Raji (cell line): ENCODE measurements around the gene STXBP1.

Experiments
- POLR2A ChIP-seq: IDR thresholded peaks from 2 replicates; pipeline ENCODE4 v1.6.1; 2011; ENCODE audit warnings: low read depth, low read length, control low read depth; ENCODE audit not compliant: insufficient read depth

STXBP1 gene

DNA sequence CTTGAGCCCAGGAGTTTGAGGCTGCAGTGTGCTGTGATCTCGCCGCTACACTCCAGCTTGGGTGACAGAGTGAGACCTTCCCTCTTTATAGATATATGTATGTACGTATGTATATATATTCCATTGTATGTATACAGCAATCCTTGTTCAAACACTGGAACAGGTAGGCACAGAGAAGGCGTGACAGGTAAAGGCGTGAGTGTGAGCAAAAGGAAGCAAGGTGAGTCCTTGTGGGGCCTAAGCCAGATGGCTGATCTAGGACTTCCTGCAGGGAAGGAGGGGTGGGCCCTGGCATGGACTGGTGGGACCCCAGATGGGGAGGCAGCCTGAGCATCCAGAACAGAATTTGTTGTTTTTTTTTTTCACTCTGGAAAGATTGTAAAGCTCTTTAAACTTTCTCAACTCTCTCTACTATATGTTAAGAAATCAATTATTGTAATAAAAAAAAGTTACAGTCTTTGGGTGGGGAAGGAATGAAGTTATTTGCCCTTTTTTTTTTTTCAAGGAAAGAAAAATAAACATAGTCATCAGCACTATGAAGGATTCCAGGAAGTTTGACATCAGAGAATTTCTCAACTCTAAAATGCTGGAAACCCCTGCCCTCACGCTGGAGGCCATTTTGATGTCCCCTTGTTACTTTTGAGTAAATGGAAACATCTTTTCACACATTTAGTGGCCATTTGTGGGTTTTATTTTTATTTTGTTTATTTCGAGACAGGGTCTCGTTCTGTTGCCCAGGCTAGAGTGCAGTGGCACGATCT is 38.9 kb upstream of the STXBP1 start:
- TF ChIP-seq POLR2A, result no peak

DNA sequence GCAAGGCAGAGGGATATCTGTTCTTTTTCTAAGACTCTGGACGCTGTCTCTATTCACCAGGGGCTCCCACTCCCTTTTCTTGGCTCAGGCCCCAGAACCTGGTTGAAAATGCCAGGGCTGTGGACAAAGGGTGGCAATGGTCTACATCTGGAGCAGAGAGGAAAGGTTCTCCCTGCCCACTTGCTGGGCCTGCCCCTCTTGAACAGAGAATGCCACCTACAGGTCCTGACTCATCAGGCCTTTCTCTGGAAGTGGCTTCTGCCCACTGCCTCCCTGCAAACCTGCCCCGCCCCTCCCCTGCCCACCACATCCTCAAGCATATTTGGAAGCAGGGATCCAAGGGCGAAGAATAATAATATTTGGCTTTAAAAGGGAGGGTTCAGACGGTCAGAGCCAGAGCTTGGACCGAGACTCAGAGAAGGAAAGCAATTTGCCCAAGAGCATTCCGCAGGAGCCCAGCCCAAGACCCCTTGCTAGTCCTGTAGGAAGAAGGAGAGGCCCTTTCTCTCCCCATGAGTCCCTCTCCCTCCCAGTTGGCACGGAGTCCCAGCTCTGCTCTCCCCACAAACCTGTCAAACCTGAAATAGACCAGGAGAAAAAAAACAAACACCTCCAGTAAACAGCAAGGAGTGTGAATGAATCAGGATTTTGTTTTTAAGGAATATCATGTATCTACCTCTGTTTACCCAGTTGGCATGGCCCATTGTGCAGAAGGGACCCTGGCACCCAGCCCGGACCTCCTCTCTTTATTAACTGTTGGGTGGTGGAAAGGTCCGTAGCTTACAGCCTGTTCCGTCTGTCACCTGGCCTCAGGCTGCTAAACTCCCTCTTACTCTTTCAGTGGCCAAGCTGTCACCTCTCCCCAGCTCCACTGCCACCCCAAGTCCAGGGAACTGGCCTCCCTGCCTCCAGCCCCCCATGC is 37.7 kb upstream of the STXBP1 start:
- no peak for TF ChIP-seq POLR2A

DNA sequence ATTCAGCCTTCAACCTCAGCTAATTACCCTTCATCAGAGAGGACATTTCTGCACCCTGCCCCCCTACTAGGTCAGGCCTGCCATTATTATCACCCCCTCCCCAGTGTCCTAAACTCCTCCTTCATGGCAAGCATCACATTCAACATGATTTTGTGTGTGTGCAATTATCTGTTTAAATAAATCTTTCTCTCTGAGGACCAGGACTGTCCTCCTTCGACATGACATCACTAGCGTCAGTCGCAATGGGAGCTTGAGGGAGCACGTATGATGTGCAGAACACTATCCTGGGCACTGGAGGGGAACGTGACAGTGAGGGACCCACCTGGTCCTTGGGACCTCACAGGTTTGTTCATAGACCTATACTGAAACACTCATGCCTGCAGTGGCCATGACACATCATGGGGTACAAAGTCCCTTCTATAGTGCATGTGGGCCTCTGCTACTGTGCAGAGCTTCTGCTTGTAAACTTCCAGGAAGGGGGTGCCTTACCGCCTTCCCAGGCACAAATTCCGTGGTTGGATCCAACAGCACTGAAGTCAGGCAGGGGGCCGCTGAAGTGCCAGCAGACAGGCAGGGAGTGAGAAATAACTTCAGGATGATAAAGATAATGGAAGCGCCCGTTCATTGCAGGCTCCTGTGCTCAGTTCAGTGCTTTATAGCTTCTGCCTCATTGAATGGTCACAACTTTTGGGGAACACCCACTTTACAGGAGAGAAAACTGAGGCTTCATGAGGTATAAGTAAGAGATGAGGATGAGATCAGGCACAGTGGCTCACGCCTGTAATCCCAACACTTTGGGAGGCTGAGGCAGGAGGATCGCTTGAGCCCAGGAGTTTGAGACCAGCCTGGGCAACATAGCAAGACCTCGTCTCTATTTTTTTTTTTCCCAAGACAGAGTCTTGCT is 36.0 kb upstream of the STXBP1 start:
- no peak for TF ChIP-seq POLR2A

DNA sequence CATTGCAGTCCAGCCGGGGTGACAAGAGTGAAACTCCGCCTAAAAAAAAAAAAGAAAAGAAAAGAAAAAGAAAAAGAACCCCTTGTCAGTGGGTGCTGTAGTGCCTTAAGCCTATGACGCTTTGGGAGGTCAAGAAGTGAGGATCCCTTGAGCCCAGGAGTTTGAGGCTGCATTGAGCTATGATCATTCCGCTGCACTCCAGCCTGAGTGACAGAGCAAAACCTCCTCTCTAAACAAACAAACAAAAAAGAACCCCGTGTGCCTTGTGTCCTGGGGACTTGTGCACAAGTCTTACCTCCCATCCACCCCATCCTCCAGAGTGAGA is 33.5 kb upstream of the STXBP1 start:
- TF ChIP-seq POLR2A, result no peak

DNA sequence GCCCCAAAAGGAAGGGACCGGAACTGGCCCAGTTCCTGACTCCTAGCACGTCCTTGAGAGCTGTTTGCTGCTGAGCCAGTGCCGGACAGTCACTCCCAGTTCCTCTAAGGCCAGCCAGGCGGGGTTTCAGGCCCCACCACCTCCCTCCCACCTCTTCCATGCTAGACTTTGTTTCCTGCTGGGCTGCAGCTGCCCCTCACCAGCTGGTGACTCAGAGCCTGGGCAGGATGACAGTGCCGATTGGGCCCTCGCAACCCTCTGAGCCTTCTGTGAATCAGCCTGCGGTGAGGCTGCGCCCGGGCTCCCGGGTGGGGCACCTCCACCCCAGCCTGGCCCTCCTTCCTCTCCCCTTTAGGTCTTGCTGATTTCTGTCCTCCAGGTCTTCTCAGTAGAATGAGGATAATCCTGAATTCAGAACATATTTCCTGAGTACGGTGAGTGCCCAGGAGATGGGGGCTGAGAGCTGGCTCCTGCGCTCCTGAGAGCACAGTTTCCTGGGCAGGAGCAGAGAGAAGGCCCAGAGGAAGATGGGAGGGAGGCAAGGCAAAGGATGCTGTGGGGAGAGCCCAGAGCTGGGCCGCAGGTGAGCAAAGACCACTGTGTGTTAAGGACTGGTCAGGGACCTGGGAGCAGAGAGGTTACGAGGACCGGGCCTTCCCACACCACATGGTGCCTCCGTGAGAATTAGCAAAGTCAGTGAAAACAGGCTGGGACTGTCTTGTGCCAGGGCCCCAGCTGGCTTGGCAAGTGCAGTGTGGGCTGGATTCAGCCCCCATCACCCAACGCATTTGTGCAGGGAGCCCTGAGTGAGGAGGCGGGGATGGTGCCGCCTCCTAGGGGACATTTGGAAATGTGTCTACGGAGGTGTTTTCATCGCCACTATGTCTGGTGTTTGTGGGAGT is 32.9 kb upstream of the STXBP1 start:
- TF ChIP-seq POLR2A, result no peak

DNA sequence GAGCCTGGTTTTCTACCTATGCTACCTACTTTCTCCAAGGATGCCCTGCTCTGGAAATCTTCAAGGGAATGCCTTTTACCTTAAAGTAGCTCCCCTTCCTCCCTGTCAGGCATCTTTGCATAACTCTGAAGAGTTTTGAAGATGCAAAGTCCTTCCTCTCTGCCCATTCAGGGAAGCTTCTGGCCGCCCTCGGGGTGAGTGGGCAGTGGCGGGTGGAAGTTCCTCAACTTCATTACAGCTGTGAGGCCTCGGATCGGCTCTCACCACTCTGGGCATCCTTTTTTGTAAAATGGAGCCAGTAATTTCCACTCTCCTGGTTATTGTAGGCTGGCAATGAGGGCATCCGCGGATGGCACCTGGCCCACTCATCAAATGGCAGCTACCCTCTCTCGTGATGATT is 31.7 kb upstream of the STXBP1 start:
- TF ChIP-seq POLR2A, result no peak

DNA sequence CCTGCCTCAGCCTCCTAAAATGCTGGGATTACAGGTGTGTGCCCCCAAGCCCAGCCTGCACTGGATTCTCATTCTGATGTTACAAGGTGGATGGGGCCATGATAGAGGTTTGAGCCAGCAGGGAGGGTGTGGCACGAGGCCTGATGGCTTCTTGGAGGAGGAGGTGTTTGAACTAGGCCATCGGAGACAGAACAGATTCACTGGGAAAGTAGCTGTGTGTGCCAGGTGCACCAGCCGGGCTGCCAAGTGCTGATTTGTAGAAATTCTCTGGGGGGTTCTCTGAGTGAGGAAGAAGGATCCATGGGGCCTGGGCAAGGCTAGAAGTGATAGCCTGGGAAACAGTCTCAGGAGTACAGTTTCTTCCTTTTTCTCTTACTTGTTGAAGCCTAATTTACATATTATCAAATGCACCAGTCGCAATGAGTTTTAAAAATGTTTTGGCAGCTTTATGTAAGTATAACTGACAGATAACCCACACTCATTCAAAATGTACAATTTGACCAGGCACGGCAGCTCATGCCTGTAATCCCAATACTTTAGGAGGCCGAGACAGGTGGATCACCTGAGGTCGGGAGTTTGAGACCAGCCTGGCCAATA is 31.1 kb upstream of the STXBP1 start:
- TF ChIP-seq POLR2A, result no peak

DNA sequence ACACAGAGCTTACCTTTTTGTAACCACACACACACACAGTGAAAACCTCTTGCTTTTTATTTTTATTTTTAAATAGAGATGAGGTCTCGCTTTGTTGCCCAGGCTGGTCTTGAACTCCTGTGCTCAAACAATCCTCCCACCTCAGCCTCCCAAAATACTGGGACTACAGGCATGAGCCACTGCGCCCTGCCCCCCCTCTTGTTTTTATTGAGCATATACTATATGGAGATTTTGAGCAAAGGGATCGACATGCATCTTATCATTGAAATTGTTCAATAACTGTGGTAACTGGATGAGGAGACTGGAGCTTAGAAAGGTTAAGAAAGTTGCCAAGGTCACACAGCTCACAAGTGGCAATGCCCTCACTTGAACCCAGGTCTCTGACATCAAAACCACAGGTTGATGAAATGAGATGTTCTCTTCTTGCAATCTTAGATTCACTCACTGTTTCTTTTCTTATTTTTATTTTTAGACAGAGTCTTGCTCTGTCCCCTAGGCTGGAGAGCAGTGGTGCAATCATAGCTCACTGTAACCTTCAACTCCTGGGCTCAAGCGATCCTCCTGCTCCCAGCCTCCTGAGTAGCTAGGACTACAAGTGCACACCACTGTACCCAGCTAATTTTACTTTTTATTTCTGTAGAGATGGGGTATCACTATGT is 26.8 kb upstream of the STXBP1 start:
- no peak for TF ChIP-seq POLR2A

DNA sequence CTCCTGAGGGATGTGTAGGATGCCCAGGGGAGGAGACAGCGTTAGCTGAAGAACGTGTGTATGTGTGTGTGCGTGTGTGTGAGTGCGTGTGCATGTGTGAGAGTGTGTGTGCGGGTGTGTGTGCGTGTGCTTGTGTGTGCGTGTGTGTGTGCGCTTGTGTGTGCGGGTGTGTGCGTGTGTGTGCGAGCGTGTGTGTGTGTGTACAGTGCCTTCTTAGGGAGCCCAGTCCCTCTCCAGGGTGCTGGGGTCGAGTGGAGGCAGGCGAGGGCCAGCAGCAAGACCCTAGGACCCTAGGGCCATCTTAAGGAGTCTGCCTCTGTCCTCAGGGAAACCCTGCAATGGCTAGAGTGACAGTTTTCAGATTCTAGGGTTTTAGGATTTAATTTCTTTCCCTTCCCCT is 26.0 kb upstream of the STXBP1 start:
- no peak for TF ChIP-seq POLR2A

DNA sequence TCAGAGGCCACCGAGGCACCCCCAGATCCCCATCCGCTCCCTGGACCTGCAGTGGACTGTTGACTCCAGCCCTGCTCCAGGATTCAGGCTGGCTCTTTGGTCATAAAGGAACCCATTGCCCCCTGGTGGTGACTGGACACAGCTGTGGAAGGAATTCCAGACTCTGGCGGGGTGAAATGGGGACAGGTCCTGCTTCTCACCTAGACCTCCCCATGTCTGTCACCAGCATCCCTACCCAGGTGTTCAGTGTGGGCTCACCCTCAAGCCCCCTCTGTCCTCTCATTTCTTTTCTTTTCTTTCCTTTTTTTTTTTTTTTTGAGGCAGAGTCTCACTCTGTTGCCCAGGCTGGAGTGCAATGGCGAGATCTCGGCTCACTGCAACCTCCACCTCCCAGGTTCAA is 25.5 kb upstream of the STXBP1 start:
- no peak for TF ChIP-seq POLR2A

DNA sequence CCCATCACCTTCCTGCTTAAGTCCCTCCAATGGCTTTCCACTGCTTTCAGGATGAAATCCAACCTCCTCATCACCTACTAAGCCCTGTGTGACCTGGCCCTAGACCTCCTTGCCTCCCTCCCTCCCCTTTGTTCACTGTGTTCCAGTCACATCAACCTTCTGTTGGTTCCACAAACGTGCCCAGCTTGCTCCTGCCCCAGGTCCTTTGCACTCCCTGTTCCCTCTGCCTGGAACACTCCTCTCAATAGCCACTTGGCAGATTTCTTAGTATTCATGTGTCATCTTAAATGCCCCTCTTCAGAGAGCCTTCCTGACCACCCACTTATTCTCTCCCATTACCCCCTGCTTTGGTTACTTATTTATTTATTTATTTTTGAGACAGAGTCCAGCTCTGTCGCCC is 24.1 kb upstream of the STXBP1 start:
- TF ChIP-seq POLR2A, result no peak

DNA sequence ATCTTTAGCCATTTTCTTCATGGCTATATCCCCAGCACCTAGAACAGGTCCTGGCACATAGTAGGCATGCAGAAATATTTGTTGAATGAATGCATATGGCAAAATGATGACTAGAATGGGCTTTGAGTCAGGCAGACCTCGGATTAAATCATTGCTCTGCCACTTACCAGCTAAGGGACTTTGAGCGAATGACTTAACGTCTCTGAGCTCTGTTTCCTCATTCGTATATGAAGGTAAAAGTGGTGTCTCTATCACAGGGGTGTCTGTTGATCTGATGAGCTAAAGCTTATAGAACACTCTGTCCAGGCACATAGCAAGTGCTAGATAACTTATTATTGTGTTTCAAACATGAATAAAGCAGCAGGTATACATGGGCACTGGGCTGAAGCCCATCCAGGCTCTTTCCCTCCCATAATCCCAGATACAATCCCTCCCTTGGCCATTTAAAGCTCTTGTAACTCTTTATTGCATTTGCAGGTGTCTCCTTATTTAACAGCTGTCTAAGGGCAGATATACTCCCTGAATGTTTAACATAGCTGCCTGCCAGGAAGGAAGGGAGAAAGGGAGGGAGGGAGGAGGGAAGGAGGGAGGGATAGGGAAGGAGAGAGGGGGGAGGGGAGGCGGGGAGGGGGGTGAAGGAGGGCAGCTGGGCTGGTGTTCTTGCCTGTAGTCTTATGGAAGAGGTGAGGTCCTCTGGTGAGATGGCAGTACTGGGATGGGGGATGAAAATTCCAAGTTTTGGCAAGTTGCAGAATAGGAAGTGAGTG is 23.2 kb upstream of the STXBP1 start:
- no peak for TF ChIP-seq POLR2A

DNA sequence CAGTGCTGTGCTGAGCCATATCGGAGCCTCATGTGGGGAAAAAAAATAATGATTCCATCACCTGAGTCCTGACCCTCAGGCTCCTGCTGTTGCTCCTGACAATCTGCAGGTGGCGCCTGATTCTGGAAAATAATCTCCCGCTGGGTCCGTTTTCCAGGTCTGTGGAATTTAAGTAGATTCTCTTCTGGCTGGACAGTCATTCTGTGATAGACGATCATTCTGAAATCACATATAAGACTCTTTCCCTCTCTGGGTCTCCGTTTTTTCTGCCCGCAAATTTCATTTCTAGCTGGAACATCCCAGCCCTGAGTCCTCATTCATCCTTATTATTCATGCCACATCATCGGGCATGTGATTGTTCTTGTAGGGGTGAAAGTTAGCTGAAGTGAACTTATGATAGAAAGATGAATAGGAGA is 22.1 kb upstream of the STXBP1 start:
- no peak for TF ChIP-seq POLR2A

DNA sequence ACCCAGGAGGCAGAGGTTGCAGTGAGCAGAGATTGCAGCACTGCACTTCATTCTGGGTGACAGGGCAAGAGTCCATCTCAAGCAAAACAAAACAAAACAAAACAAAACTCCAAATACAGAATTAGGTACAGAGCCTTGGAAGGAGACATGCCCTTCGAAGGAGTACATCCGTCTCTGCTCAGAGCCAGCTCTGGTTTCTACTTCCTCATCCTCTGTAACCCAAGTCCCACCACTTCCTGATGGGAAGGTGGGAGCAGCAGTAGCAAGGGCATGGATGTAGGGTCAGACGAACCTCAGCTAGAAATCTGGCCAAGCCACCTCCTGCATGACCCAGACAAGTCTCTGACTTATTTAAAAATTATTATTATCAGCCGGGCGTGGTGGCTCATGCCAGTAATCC is 16.5 kb upstream of the STXBP1 start:
- TF ChIP-seq POLR2A, result no peak
